ENCODE measurements around the gene DENND6A. TPM values are rescaled to one million over a fixed set of nuclear protein-coding genes. Genes with fewer than 3 reads are reported as not detected.

DENND6A gene
- total RNA-seq, 4 donors from 2014 or later = 17.4 to 26.9 (median 18.8) TPM

GRCh38 chr3:57673156-57673555, 19.7 kb downstream of the DENND6A start:
- TF ChIP-seq CTCF (IDR thresholded peaks at IDR 0.05) = no peak
- TF ChIP-seq POLR2AphosphoS5 (IDR thresholded peaks at IDR 0.05) = no peak
- WGBS = 80% methylated on average over 4 of the region's 4 CpGs
- Histone ChIP-seq H3K4me3 (no peak overlapping the region), H3K36me3 (peaks cover 17% of the 10 kb centered on the region), H3K27ac (no peak overlapping the region), H3K27me3 (no peaks in the 10 kb centered on the region), H3K4me1 (no peaks in the 10 kb centered on the region), H3K9me3 (no peaks in the 10 kb centered on the region)
- DNase-seq (ENCODE audit: low spot score in 2 of 2) = no peak

GRCh38 chr3:57670543-57670942, 22.3 kb downstream of the DENND6A start:
- no peaks in the 10 kb centered on the region for H3K9me3 ChIP-seq
- TF ChIP-seq POLR2A (IDR thresholded peaks at IDR 0.05) (no peak), EP300 (IDR thresholded peaks at IDR 0.05) (no peak), POLR2AphosphoS5 (IDR thresholded peaks at IDR 0.05) (no peak), CTCF (IDR thresholded peaks at IDR 0.05) (no peak)
- H3K36me3 ChIP-seq = peaks cover 21% of the 10 kb centered on the region
- H3K27me3 ChIP-seq = no peaks in the 10 kb centered on the region
- H3K4me3 ChIP-seq = no peak overlapping the region
- no peaks in the 10 kb centered on the region for H3K4me1 ChIP-seq
- no peak overlapping the region for H3K27ac ChIP-seq
- no peak for DNase-seq (ENCODE audit: low spot score in 2 of 2)

GRCh38 chr3:57661404-57661803, 31.5 kb downstream of the DENND6A start:
- no peak for DNase-seq (ENCODE audit: low spot score in 2 of 2)
- Histone ChIP-seq H3K36me3 (peaks cover 30% of the 10 kb centered on the region), H3K27ac (no peak overlapping the region), H3K9me3 (no peaks in the 10 kb centered on the region), H3K4me1 (peaks cover 16% of the 10 kb centered on the region), H3K4me3 (no peak overlapping the region), H3K27me3 (no peaks in the 10 kb centered on the region)
- TF ChIP-seq EP300 (IDR thresholded peaks at IDR 0.05) (no peak), POLR2AphosphoS5 (IDR thresholded peaks at IDR 0.05) (no peak), CTCF (IDR thresholded peaks at IDR 0.05) (no peak), POLR2A (IDR thresholded peaks at IDR 0.05) (no peak)

GRCh38 chr3:57659806-57660439, 33.0 kb downstream of the DENND6A start:
- no peaks in the 10 kb centered on the region for H3K27me3 ChIP-seq
- TF ChIP-seq POLR2A (IDR thresholded peaks at IDR 0.05) = no peak
- TF ChIP-seq CTCF (IDR thresholded peaks at IDR 0.05) = no peak
- no peak for TF ChIP-seq EP300 (IDR thresholded peaks at IDR 0.05)
- no peak for TF ChIP-seq POLR2AphosphoS5 (IDR thresholded peaks at IDR 0.05)
- peaks cover 32% of the 10 kb centered on the region for H3K36me3 ChIP-seq
- H3K4me3 ChIP-seq = no peak overlapping the region
- H3K4me1 ChIP-seq = peaks cover 16% of the 10 kb centered on the region
- no peaks in the 10 kb centered on the region for H3K9me3 ChIP-seq
- peak overlapping the region; percentile 60 for H3K27ac ChIP-seq
- 96% methylated on average over 4 of the region's 4 CpGs for WGBS
- no peak for DNase-seq (ENCODE audit: low spot score in 2 of 2)

- TF ChIP-seq POLR2A (IDR thresholded peaks at IDR 0.05) = no peak
- no peak for TF ChIP-seq POLR2AphosphoS5 (IDR thresholded peaks at IDR 0.05)
- WGBS = 37% methylated on average over 1 of the region's 1 CpG
- DNase-seq (ENCODE audit: low spot score in 2 of 2) = no peak
- Histone ChIP-seq H3K27ac (peak overlapping the region; percentile 60), H3K4me3 (no peak overlapping the region), H3K36me3 (peaks cover 34% of the 10 kb centered on the region), H3K27me3 (no peaks in the 10 kb centered on the region), H3K9me3 (no peaks in the 10 kb centered on the region), H3K4me1 (peaks cover 16% of the 10 kb centered on the region)
Measured at GRCh38 chr3:57659004-57659673, 33.7 kb downstream of the DENND6A start.
